Central memory CD8-positive, alpha-beta T cell (primary cell): ENCODE measurements around the gene R3HDM2.
A peak's percentile ranks its signal among the peaks of the same experiment; 100 is the strongest.

Source experiments
- ATAC-seq: fragments of 150-1000 bp; cut with Tn5 transposase; replicated peaks from 2 replicates; pipeline ENCODE4 v1.10.0; 2022; ENCODE audit warnings: mild to moderate bottlenecking, moderate FRiP score, moderate number of reproducible peaks; ENCODE audit not compliant: poor library complexity, severe bottlenecking; ENCODE audit errors: extremely low read depth
- DNase-seq, 2 donors: peaks; one replicate each; pipeline ENCODE4 v3.0.0; 2021; ENCODE audit warnings: low spot score in 2 of 2
- H3K27ac Mint-ChIP-seq: one replicate; pipeline ENCODE4 v1.8.0; 2022; ENCODE audit warnings: low read depth, mild to moderate bottlenecking, moderate library complexity, mixed read lengths
- H3K27me3 Mint-ChIP-seq: one replicate; pipeline ENCODE4 v1.8.0; 2022; ENCODE audit warnings: mixed read lengths
- H3K36me3 Mint-ChIP-seq: one replicate; pipeline ENCODE4 v1.8.0; 2022; ENCODE audit warnings: mild to moderate bottlenecking, moderate library complexity, mixed read lengths; ENCODE audit not compliant: insufficient read depth
- H3K4me1 Mint-ChIP-seq: one replicate; pipeline ENCODE4 v1.8.0; 2022; ENCODE audit warnings: mixed read lengths
- H3K4me3 Mint-ChIP-seq: one replicate; pipeline ENCODE4 v1.8.0; 2022; ENCODE audit warnings: mild to moderate bottlenecking, moderate library complexity, mixed read lengths
- H3K9me3 Mint-ChIP-seq: one replicate; pipeline ENCODE4 v1.8.0; 2022; ENCODE audit warnings: mixed read lengths

The R3HDM2 gene

GRCh38 chr12:57223191-57224165 is 207.4 kb downstream of the R3HDM2 start:
- H3K27ac Mint-ChIP-seq = peak overlapping the region; percentile 49
- H3K4me3 Mint-ChIP-seq = peak overlapping the region; percentile 10
- peak; percentile 93 for ATAC-seq

GRCh38 chr12:57222286-57223190 is 208.3 kb downstream of the R3HDM2 start:
- peaks cover 16% of the 10 kb centered on the region for H3K36me3 Mint-ChIP-seq
- peaks cover 99% of the 10 kb centered on the region for H3K27me3 Mint-ChIP-seq
- H3K4me1 Mint-ChIP-seq = peaks cover 58% of the 10 kb centered on the region
- no peak for DNase-seq
- no peak for ATAC-seq
- H3K9me3 Mint-ChIP-seq = no peaks in the 10 kb centered on the region
- H3K4me3 Mint-ChIP-seq = peak overlapping the region; percentile 10
- H3K27ac Mint-ChIP-seq = peak overlapping the region; percentile 49

More at GRCh38 chr12:57223191-57224165, 207.4 kb downstream of the R3HDM2 start:
- peaks cover 16% of the 10 kb centered on the region for H3K36me3 Mint-ChIP-seq
- H3K9me3 Mint-ChIP-seq = no peaks in the 10 kb centered on the region
- peak in 1 of 2 donors; percentile 68 for DNase-seq
- H3K4me1 Mint-ChIP-seq = peaks cover 50% of the 10 kb centered on the region
- H3K27me3 Mint-ChIP-seq = peaks cover 95% of the 10 kb centered on the region

DNA sequence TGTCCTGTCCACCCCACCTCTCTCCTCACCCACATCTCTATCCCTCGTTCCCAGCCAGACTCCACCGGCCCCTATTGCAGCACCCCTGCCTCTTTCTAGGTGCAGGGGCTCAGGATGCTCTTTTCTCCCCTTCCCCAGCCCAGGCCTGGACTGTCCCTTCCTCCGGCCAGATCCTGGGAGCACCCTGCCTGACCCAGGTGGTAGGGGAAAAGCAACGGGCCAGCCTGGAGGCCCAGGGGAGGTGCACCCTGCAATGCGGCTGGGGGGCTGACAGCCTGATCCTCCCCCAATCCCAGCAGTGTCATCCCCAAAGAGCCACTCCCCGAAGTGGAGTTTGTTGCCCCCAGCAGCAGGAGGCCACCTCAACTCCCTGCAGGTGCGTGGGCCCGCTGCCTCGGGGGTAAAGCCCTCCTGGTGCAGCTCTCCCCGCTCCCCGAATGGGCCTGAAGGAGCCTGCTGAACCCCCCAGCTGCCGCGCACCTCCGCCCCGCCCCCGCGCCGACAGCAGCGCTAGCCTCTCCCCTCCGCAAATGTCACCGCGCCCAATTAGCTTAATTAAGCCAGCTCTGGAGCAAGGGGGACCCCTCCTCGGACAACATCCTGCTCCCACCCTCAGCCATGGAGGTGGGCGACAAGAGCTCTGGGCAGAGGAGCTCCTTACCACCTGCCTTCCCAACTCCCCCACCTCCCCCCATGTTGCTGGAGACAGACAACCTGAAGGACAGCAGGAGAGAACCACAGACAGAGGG is 209.5 kb downstream of the R3HDM2 start:
- DNase-seq = no peak
- H3K4me3 Mint-ChIP-seq = no peak overlapping the region
- H3K9me3 Mint-ChIP-seq = no peaks in the 10 kb centered on the region
- H3K36me3 Mint-ChIP-seq = peaks cover 14% of the 10 kb centered on the region
- peaks cover 59% of the 10 kb centered on the region for H3K4me1 Mint-ChIP-seq
- ATAC-seq = no peak
- H3K27ac Mint-ChIP-seq = peak overlapping the region; percentile 20
- H3K27me3 Mint-ChIP-seq = peaks cover 94% of the 10 kb centered on the region

- peaks cover 13% of the 10 kb centered on the region for H3K36me3 Mint-ChIP-seq
- no peak for DNase-seq
- H3K27ac Mint-ChIP-seq = no peak overlapping the region
- H3K4me3 Mint-ChIP-seq = no peak overlapping the region
- peaks cover 59% of the 10 kb centered on the region for H3K4me1 Mint-ChIP-seq
- H3K27me3 Mint-ChIP-seq = peaks cover 92% of the 10 kb centered on the region
- H3K9me3 Mint-ChIP-seq = no peaks in the 10 kb centered on the region
- ATAC-seq = no peak
Measured at GRCh38 chr12:57220770-57221168, 210.1 kb downstream of the R3HDM2 start.

DNA sequence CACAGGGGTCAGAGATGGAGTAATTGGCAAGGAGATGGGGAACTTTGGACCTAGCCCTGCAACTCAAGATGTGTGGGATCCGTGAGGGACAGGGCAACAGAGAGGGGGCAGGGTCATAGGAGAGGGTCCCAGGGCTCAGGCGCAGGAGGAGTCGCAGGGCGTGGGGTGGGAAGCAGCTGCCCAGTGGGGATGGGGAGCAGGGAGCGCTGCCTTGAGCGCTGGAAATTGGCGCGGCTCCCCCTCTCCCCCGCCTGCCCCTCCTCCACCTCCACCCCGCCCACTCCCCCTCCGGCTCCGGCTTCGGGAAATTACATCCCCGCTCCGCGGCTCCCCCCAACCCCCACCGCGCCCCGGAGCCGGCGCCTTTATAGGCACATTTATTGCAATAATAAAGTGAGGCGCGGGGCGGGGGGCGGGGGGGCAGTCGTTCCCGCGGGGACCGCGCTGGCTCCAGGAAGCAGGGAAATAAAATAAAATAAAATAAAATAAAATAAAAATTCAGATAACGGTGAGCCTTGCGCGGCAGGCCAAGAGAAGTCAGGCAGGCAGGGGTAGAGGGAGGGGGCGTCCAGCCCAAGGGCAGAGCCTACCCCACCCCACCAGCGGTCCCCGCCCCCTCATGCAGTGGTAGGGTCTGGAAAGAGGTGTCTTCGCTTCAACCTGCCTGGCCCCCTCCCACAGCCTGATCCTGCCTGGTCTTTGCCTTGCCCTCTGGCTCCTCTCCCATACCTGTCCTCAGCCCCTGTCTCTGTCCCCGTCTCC is 210.7 kb downstream of the R3HDM2 start:
- H3K27ac Mint-ChIP-seq = no peak overlapping the region
- peaks cover 92% of the 10 kb centered on the region for H3K27me3 Mint-ChIP-seq
- ATAC-seq = no peak
- H3K4me3 Mint-ChIP-seq = no peak overlapping the region
- H3K36me3 Mint-ChIP-seq = peaks cover 15% of the 10 kb centered on the region
- no peaks in the 10 kb centered on the region for H3K9me3 Mint-ChIP-seq
- no peak for DNase-seq
- peaks cover 64% of the 10 kb centered on the region for H3K4me1 Mint-ChIP-seq

DNA sequence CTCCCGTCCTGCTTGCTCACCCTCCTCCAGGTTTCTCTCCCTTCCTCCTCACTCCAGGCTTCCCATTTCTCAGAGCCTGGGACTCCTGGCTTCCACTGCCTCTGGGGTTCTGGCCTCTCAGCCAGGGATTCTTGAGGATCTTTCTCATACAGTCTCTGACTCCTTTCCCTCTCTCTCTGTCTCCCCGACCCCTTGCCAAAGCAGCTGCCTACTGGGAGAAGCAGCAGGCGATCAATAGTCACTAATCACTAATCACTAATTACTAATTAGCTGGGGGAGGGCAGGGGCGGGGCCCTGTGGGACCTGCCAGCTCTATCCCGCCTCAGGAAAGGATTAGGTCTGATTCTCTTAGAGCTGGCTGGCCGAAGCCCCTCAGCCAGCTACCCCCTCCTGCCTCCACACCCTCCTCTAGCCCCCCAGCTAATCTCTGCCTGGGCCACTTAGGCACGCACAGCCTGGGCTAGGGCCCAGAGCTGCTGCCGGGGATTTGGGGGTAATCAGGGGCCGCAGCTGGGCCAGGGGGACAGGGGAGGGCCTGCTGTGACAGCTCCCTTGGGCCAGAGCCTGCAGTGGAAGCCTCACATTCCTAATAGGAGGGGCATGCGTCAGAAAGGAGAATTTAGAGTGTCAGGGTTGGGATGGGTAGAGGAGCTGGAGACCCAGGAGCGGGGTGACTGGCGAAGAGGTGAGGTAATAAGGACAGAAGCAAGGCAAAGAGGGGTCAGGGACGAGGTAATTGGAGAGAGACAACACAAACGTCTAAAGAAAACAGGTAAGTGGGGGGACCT is 211.4 kb downstream of the R3HDM2 start:
- Mint-ChIP-seq H3K9me3 (no peaks in the 10 kb centered on the region), H3K4me1 (peaks cover 72% of the 10 kb centered on the region)

GRCh38 chr12:57218030-57218853 is 212.6 kb downstream of the R3HDM2 start:
- Mint-ChIP-seq H3K27ac (peak overlapping the region; percentile 69), H3K9me3 (no peaks in the 10 kb centered on the region), H3K4me1 (peaks cover 75% of the 10 kb centered on the region), H3K27me3 (peaks cover 94% of the 10 kb centered on the region), H3K36me3 (peaks cover 8% of the 10 kb centered on the region), H3K4me3 (peak overlapping the region; percentile 83)
- no peak for ATAC-seq
- no peak for DNase-seq

More for the DNA sequence above, 211.4 kb downstream of the R3HDM2 start:
- H3K4me3 Mint-ChIP-seq = no peak overlapping the region
- H3K27me3 Mint-ChIP-seq = peaks cover 94% of the 10 kb centered on the region
- H3K27ac Mint-ChIP-seq = no peak overlapping the region
- DNase-seq = no peak
- H3K36me3 Mint-ChIP-seq = peaks cover 14% of the 10 kb centered on the region
- ATAC-seq = no peak

- peak; percentile 59 for ATAC-seq
- H3K36me3 Mint-ChIP-seq = peaks cover 8% of the 10 kb centered on the region
Measured at GRCh38 chr12:57216921-57217879, 213.6 kb downstream of the R3HDM2 start.

GRCh38 chr12:57216014-57216911 is 214.6 kb downstream of the R3HDM2 start, which contains the start of gene NXPH4:
TSS of gene NXPH4 (plus strand) at chr12:57216794. CDS start at chr12:57216970, 176 bp downstream.
- Mint-ChIP-seq H3K4me3 (peak within 1 kb of the TSS; percentile 83), H3K9me3 (no peaks in the 10 kb centered on the region), H3K36me3 (peaks cover 8% of the 10 kb centered on the region), H3K27me3 (peaks cover 85% of the 10 kb centered on the region), H3K27ac (peak within 1 kb of the TSS; percentile 69), H3K4me1 (peaks cover 58% of the 10 kb centered on the region)
- ATAC-seq (no peak), DNase-seq (no peak)

More at GRCh38 chr12:57216921-57217879, 213.6 kb downstream of the R3HDM2 start:
- H3K4me1 Mint-ChIP-seq = peaks cover 65% of the 10 kb centered on the region
- peak overlapping the region; percentile 69 for H3K27ac Mint-ChIP-seq
- peak overlapping the region; percentile 83 for H3K4me3 Mint-ChIP-seq
- DNase-seq = peak in 1 of 2 donors; percentile 62
- no peaks in the 10 kb centered on the region for H3K9me3 Mint-ChIP-seq
- peaks cover 94% of the 10 kb centered on the region for H3K27me3 Mint-ChIP-seq
